Heart left ventricle (tissue), 13 donors: Measurements from ENCODE around the gene MGAT4B.

Source experiments
- POLR2A ChIP-seq, 2 donors: fragments of 450-650 bp; IDR thresholded peaks; one replicate each; pipeline ENCODE4 v1.6.1; 2017; ENCODE audit warnings: antibody characterized with exemption in 2 of 2, mild to moderate bottlenecking in 2 of 2, moderate library complexity in 2 of 2
- TF ChIP-seq, protein P1 (sequence below), 12 donors: fragments of 200-600 bp; sonication (generic) in 4 of 12; IDR thresholded peaks; one replicate each; pipeline versions ENCODE4 v1.5.0 to v1.8.0; 2018 to 2022; ENCODE audit warnings: antibody characterized with exemption in 12 of 12, mild to moderate bottlenecking in 5 of 12
- donor health status: ischemic (EF 13 %, LVEDD 7.1; RV severe dilation, severe dysfunction).
- donor health status: DM: no; HTN: yes; CAD: no.
- donor health status: DM: no; HTN: no; CAD: no.
- donor health status: ischemic (EF 25% LVEDD 6.9; RV normal size, moderate dysfunction).
- donor health status: ischemic (EF 25% LVEDD 5.7; RV mildly dilated, moderate dysfunction).
- donor health status: ischemic (EF 35%, LVEDD 5.7; RV mildly dilated, moderate dysfunction).
- donor health status: nonischemic (EF 11% LVEDD 7.7; RV severe dilation, severe dysfunction).
- donor health status: DM: yes; HTN: yes; CAD: no.
- donor health status: PGD.
- donor health status: ischemic (EF 29% LVEDD 5.4; RV normal size, mild dysfunction).
- donor health status: nonischemic (EF 23%, LVEDD 6.1; RV moderate dilation, normal function).

DNA sequence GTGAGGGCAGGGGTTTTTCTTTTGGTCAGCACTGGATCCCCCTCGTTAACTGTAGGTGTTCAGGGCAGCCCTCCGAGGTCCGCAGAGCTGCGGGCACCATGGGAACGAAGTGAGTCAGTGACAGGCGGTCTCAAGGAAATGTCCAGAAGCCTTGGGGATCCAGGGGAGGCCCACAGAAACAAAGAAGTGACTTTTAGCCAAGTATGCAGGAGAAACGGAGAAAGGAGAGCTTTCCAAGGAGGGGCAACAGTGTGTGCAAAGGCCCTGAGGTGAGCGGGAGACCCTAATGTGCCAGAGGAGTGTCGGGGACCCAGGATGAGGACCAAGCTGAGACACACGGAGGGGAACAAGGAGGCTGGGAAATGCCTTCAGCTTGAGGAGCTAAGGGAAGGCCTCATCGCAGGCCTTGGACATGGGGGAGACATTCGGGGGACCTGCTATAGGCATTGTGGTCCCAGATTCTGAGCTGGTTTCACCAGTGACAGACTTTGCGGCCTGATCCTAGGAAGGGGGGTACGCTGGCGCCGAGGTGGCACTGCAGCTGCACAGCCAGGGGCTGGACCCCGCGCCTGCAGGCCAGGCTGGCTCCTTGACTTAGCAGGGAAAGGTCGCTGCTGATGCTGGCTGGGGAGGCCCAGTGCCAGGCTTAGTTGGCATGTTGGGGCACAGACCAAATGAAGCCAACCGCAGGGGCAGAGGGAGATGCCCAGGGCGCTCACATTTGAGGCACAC lies 9.6 kb downstream of the MGAT4B start:
- TF ChIP-seq, protein P1, sequence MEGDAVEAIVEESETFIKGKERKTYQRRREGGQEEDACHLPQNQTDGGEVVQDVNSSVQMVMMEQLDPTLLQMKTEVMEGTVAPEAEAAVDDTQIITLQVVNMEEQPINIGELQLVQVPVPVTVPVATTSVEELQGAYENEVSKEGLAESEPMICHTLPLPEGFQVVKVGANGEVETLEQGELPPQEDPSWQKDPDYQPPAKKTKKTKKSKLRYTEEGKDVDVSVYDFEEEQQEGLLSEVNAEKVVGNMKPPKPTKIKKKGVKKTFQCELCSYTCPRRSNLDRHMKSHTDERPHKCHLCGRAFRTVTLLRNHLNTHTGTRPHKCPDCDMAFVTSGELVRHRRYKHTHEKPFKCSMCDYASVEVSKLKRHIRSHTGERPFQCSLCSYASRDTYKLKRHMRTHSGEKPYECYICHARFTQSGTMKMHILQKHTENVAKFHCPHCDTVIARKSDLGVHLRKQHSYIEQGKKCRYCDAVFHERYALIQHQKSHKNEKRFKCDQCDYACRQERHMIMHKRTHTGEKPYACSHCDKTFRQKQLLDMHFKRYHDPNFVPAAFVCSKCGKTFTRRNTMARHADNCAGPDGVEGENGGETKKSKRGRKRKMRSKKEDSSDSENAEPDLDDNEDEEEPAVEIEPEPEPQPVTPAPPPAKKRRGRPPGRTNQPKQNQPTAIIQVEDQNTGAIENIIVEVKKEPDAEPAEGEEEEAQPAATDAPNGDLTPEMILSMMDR (IDR thresholded peaks at IDR 0.05) = no peak
- TF ChIP-seq POLR2A (IDR thresholded peaks at IDR 0.05) = no peak
